ENCODE measurements around the gene PUS1.

DNA sequence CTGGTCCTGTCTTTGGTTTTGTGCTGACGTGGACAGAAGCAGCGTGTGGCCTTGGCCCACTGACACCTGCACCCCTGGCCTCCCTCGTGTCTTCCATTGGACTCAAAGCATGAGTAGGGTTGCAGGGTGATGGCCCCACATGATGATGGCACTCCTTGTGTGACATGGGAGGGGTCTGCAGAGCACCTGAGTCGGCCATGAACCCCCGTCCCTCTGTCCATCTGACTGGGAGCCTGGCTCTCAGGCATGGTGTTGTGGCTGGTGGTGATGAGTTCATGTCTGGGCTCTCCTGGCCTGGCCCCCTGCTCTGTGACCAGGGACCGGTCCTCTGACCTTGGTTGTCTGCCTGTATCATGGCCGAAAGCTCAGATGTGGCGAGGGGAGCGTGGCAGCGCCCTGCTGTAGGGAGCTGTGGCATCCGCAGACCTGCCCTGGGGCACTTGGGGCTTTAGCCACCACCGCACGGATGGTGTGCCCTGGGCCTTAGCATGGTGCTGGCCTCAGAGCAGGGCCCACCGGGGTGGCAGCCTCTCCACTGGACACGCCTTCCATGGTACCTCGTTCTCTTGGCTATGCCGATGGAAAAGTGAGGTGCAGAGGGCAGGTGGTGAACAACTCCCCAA is 17.9 kb upstream of the PUS1 start:
- TF ChIP-seq BHLHE40 (IDR thresholded peaks at IDR 0.05; ENCODE audit: low read depth, low read length) (no peak), POLR2A (IDR thresholded peaks at IDR 0.05; ENCODE audit: low read depth, low read length) (no peak), RAD21 (IDR thresholded peaks at IDR 0.05; ENCODE audit: low read length) (no peak), CEBPB (IDR thresholded peaks at IDR 0.05; ENCODE audit: low read depth, low read length) (no peak), RCOR1 (IDR thresholded peaks at IDR 0.05; ENCODE audit: insufficient replicate concordance, low read length) (no peak), MXI1 (IDR thresholded peaks at IDR 0.05; ENCODE audit: borderline replicate concordance, low read depth, low read length) (no peak), CTCF (conservative IDR thresholded peaks at IDR 0.05; ENCODE audit: low read depth, low read length) (no peak), NFE2L2 (IDR thresholded peaks at IDR 0.05; ENCODE audit: low read depth, low read length) (no peak), RFX5 (IDR thresholded peaks at IDR 0.05; ENCODE audit: low read depth, low read length) (no peak), MAZ (IDR thresholded peaks at IDR 0.05; ENCODE audit: borderline replicate concordance, low read depth, low read length) (no peak), CHD1 (IDR thresholded peaks at IDR 0.05; ENCODE audit: low read depth, low read length) (no peak)
- TF ChIP-seq, protein P1, sequence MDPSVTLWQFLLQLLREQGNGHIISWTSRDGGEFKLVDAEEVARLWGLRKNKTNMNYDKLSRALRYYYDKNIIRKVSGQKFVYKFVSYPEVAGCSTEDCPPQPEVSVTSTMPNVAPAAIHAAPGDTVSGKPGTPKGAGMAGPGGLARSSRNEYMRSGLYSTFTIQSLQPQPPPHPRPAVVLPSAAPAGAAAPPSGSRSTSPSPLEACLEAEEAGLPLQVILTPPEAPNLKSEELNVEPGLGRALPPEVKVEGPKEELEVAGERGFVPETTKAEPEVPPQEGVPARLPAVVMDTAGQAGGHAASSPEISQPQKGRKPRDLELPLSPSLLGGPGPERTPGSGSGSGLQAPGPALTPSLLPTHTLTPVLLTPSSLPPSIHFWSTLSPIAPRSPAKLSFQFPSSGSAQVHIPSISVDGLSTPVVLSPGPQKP (IDR thresholded peaks at IDR 0.05; ENCODE audit: borderline replicate concordance, low read depth, low read length): no peak

Measured in IMR-90 (cell line).